Measurements from ENCODE around the gene PRSS36. TPM values are rescaled to one million over a fixed set of nuclear protein-coding genes. Genes with fewer than 3 reads are reported as not detected.

PRSS36 gene
- total RNA-seq, 1 experiment from 2014 or later = 1.3 TPM

DNA sequence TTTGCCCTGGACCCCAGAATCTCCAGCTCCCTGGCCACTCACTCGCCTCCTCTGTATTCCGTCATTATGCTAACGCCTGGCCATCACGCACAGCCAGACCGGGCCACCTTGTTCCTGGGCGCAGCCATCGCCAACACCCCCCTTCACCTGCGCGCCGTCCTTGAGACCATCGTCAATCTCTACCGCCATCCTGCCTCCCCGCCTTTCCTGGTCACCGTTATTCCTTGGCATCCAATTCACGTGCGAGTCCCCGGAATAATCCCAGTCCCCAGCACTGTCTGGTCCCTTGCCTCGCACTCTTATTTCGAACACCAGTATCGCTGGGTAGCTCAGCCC is 55.8 kb downstream of the PRSS36 start:
- Mint-ChIP-seq H3K36me3 (peaks cover 12% of the 10 kb centered on the region), H3K9me3 (0 out of 2 replicates have a peak, but pooled peaks cover 4% of the 10 kb centered on the region), H3K27ac (peak overlapping the region; percentile 84; the same call in 1 of the 2 replicates), H3K4me3 (peak overlapping the region; percentile 87), H3K4me1 (peaks cover 14% of the 10 kb centered on the region), H3K27me3 (ENCODE audit: low read depth) (peaks cover 2% of the 10 kb centered on the region; the same call in 1 of the 2 replicates)
- TF ChIP-seq, protein P1, sequence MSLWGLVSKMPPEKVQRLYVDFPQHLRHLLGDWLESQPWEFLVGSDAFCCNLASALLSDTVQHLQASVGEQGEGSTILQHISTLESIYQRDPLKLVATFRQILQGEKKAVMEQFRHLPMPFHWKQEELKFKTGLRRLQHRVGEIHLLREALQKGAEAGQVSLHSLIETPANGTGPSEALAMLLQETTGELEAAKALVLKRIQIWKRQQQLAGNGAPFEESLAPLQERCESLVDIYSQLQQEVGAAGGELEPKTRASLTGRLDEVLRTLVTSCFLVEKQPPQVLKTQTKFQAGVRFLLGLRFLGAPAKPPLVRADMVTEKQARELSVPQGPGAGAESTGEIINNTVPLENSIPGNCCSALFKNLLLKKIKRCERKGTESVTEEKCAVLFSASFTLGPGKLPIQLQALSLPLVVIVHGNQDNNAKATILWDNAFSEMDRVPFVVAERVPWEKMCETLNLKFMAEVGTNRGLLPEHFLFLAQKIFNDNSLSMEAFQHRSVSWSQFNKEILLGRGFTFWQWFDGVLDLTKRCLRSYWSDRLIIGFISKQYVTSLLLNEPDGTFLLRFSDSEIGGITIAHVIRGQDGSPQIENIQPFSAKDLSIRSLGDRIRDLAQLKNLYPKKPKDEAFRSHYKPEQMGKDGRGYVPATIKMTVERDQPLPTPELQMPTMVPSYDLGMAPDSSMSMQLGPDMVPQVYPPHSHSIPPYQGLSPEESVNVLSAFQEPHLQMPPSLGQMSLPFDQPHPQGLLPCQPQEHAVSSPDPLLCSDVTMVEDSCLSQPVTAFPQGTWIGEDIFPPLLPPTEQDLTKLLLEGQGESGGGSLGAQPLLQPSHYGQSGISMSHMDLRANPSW (CRISPR knock-in tag; conservative IDR thresholded peaks at IDR 0.05; ENCODE audit: low read depth) = no peak
- TF ChIP-seq MXD4 (CRISPR knock-in tag; IDR thresholded peaks at IDR 0.05; ENCODE audit: borderline replicate concordance) (no peak), NFE2L1 (CRISPR knock-in tag; IDR thresholded peaks at IDR 0.05) (peak; percentile 58; the same call in 1 of the 2 replicates), ZNF121 (CRISPR knock-in tag; IDR thresholded peaks at IDR 0.05) (no peak), E2F1 (CRISPR knock-in tag; IDR thresholded peaks at IDR 0.05) (no peak), ZNF396 (CRISPR knock-in tag; IDR thresholded peaks at IDR 0.05; ENCODE audit: borderline replicate concordance) (no peak), TEAD1 (CRISPR knock-in tag; IDR thresholded peaks at IDR 0.05) (no peak), HMGXB4 (CRISPR knock-in tag; IDR thresholded peaks at IDR 0.05) (no peak), SMAD4 (CRISPR knock-in tag; IDR thresholded peaks at IDR 0.05) (peak; percentile 48; the same call in 1 of the 2 replicates), ZNF671 (CRISPR knock-in tag; IDR thresholded peaks at IDR 0.05) (no peak), TEAD4 (CRISPR knock-in tag; IDR thresholded peaks at IDR 0.05) (0 out of 2 replicates have a peak, but pooled peaks have one; percentile 44), ZNF138 (CRISPR knock-in tag; conservative IDR thresholded peaks at IDR 0.05) (no peak), MYBL2 (CRISPR knock-in tag; IDR thresholded peaks at IDR 0.05) (no peak), ELF4 (CRISPR knock-in tag; IDR thresholded peaks at IDR 0.05; ENCODE audit: low read depth) (no peak), GRHL2 (CRISPR knock-in tag; IDR thresholded peaks at IDR 0.05; ENCODE audit: insufficient replicate concordance, severe bottlenecking) (no peak), NR2C2 (CRISPR knock-in tag; IDR thresholded peaks at IDR 0.05) (no peak)
- TF ChIP-seq, protein P2, sequence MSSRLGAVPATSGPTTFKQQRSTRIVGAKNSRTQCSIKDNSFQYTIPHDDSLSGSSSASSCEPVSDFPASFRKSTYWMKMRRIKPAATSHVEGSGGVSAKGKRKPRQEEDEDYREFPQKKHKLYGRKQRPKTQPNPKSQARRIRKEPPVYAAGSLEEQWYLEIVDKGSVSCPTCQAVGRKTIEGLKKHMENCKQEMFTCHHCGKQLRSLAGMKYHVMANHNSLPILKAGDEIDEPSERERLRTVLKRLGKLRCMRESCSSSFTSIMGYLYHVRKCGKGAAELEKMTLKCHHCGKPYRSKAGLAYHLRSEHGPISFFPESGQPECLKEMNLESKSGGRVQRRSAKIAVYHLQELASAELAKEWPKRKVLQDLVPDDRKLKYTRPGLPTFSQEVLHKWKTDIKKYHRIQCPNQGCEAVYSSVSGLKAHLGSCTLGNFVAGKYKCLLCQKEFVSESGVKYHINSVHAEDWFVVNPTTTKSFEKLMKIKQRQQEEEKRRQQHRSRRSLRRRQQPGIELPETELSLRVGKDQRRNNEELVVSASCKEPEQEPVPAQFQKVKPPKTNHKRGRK (CRISPR knock-in tag; IDR thresholded peaks at IDR 0.05; ENCODE audit: borderline replicate concordance) = no peak
- TF ChIP-seq, protein P3, sequence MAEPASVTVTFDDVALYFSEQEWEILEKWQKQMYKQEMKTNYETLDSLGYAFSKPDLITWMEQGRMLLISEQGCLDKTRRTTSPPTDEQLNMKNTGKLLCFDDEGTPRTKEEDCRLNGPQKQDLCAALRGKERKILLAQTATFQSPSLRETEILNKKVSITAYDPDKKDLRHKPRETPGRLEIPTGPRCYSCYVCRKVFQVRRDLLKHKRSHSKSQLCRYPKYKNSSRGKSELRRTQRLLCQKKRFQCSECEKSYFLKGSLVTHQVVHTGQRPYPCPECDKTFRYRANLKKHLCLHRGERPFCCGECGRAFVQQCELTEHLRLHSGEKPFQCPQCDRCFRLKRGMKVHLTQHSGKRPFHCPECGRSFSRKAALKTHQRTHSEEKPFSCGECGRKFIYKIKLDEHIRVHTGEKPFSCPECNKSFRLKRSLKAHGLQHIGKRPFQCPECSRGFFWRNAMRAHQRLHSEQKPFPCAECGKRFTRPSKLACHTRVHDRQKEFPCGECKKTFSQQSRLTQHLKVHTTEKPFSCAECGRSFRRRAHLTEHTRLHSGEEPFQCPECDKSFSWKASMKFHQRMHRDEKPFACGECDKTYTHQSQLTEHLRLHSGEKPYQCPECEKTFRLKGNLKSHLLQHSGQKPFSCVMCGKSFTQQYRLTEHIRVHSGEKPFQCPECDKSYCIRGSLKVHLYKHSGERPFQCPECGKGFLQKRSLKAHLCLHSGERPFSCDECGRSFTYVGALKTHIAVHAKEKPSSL (CRISPR knock-in tag; conservative IDR thresholded peaks at IDR 0.05) = no peak
- TF ChIP-seq, protein P4, sequence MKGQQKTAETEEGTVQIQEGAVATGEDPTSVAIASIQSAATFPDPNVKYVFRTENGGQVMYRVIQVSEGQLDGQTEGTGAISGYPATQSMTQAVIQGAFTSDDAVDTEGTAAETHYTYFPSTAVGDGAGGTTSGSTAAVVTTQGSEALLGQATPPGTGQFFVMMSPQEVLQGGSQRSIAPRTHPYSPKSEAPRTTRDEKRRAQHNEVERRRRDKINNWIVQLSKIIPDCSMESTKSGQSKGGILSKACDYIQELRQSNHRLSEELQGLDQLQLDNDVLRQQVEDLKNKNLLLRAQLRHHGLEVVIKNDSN (CRISPR knock-in tag; IDR thresholded peaks at IDR 0.05) = no peak; the same call in 1 of the 2 replicates
- peak; percentile 2; the same call in 1 of the 2 replicates for ATAC-seq
- POLR2A ChIA-PET = interaction anchor here (0.8 kb wide), 1 partner anchor 20 kb away, joined by 3 read pairs; the partner anchor contains the start of genes ZNF646 and ZNF668
- DNase-seq (ENCODE audit: low spot score) = peak; percentile 32
- CTCF ChIA-PET = interaction anchor here (0.6 to 3.2 kb wide), 7 partner anchors 13 to 166 kb away, joined by 3 to 24 read pairs (median 5); partner anchors contain the start of genes HSD3B7, ZNF646 and ZNF668
